Measurements from ENCODE around the gene CCDC33.

Gene CCDC33

GRCh38 chr15:74328331-74329056, 92.4 kb downstream of the CCDC33 start:
- DNase-seq (ENCODE audit: low read depth), result no peak
- TF ChIP-seq, protein P1, sequence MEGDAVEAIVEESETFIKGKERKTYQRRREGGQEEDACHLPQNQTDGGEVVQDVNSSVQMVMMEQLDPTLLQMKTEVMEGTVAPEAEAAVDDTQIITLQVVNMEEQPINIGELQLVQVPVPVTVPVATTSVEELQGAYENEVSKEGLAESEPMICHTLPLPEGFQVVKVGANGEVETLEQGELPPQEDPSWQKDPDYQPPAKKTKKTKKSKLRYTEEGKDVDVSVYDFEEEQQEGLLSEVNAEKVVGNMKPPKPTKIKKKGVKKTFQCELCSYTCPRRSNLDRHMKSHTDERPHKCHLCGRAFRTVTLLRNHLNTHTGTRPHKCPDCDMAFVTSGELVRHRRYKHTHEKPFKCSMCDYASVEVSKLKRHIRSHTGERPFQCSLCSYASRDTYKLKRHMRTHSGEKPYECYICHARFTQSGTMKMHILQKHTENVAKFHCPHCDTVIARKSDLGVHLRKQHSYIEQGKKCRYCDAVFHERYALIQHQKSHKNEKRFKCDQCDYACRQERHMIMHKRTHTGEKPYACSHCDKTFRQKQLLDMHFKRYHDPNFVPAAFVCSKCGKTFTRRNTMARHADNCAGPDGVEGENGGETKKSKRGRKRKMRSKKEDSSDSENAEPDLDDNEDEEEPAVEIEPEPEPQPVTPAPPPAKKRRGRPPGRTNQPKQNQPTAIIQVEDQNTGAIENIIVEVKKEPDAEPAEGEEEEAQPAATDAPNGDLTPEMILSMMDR (IDR thresholded peaks at IDR 0.05; ENCODE audit: insufficient read depth, low read depth, low read length, missing control alignments), result no peak
- no peak overlapping the region for H3K4me3 ChIP-seq (ENCODE audit: low read depth, low read length)

DNA sequence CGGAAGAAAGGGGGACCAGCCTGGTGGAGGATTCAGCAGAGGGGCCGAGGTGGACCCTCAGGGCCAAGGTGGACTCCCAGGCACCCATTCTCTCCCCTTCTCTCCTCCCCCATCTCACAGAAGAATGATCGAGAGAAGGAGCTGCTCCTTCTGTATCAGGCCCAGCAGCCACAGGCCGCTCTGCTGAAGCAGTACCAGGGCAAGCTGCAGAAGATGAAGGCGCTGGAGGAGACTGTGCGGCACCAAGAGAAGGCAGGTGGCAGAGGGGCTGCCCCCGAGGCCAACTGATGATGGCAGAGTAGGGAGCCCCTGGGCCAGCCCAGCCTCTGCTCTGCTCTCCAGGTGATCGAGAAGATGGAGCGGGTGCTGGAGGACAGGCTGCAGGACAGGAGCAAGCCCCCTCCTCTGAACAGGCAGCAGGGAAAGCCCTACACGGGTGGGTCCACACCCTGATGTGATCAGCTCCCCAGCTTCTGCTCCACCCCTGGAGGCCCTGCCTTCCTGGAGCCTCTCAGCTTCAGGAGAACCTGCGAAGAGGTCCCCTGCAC, 94.8 kb downstream of the CCDC33 start:
- no peak overlapping the region for H3K4me3 ChIP-seq (ENCODE audit: low read depth, low read length)
- no peak for DNase-seq (ENCODE audit: low read depth)
- TF ChIP-seq, protein P1 (IDR thresholded peaks at IDR 0.05; ENCODE audit: insufficient read depth, low read depth, low read length, missing control alignments), result no peak

DNA sequence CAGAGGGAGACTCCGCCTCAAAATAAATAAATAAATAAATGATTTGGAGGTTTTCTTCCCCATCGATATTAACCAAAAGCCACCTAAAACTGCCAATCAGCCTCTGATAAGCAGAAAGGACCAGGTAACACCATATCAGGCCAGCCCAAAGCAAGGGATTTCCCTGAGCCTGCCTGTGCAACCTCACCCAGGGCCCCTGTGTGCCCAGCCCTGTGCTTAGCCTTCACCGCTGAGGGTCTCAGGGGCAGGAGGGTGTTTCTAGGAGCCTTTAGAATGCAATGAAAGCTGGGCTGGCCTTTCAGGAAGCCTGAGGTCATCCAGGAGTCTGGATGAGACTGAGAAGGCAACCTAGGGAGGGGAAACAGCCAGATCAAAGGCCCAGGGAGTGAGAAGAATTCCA, 95.9 kb downstream of the CCDC33 start:
- no peak overlapping the region for H3K4me3 ChIP-seq (ENCODE audit: low read depth, low read length)
- TF ChIP-seq, protein P1 (IDR thresholded peaks at IDR 0.05; ENCODE audit: insufficient read depth, low read depth, low read length, missing control alignments), result no peak
- no peak for DNase-seq (ENCODE audit: low read depth)

- TF ChIP-seq, protein P1 (IDR thresholded peaks at IDR 0.05; ENCODE audit: insufficient read depth, low read depth, low read length, missing control alignments), result no peak
- no peak for DNase-seq (ENCODE audit: low read depth)
These were observed 96.5 kb downstream of the CCDC33 start for GRCh38 chr15:74332611-74333010.

GRCh38 chr15:74333093-74333492, 97.0 kb downstream of the CCDC33 start:
- no peak overlapping the region for H3K4me3 ChIP-seq (ENCODE audit: low read depth, low read length)
- no peak for DNase-seq (ENCODE audit: low read depth)
- TF ChIP-seq, protein P1 (IDR thresholded peaks at IDR 0.05; ENCODE audit: insufficient read depth, low read depth, low read length, missing control alignments), result no peak

More at GRCh38 chr15:74332611-74333010, 96.5 kb downstream of the CCDC33 start:
- no peak overlapping the region for H3K4me3 ChIP-seq (ENCODE audit: low read depth, low read length)

DNA sequence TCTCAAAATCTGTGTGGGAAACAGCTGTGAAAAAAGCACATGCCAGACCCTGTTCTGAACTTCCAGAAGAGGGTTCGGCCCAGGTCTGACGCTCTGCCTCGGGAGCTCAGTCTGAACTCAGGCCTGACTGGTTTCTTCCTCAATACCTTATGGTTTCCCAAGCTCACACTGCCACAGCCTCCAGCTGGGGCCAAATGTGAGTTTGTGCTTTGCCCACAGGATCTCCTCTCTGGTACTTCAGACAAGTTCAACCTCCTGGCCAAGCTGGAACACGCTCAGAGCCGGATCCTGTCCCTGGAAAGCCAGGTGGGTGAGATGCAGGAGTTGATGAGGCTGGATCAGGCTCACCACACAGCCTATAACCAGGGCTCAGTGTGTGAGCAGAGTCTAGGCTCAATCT, 97.5 kb downstream of the CCDC33 start:
- no peak overlapping the region for H3K4me3 ChIP-seq (ENCODE audit: low read depth, low read length)
- no peak for DNase-seq (ENCODE audit: low read depth)
- TF ChIP-seq, protein P1 (IDR thresholded peaks at IDR 0.05; ENCODE audit: insufficient read depth, low read depth, low read length, missing control alignments), result no peak
